SK-N-SH treated with all-trans-retinoic acid at 6 μM for 48 hours (cell line): ENCODE data around the gene CTNNA3.

Source experiments
- ATAC-seq: fragments of 200-7000 bp; cut with Tn5 transposase; 3 replicates; pipeline ENCODE4 v1.9.1; 2020; ENCODE audit warnings: mild to moderate bottlenecking, moderate library complexity
- ARNTL ChIP-seq: fragments of 450-650 bp; formaldehyde crosslinking; IDR thresholded peaks from 2 replicates; pipeline ENCODE4 v1.5.0; 2020; ENCODE audit warnings: low read depth, mild to moderate bottlenecking, moderate library complexity, borderline replicate concordance
- BACH2 ChIP-seq: fragments of 250-450 bp; sonication (Bioruptor Pico); IDR thresholded peaks from 2 replicates; pipeline ENCODE4 v1.9.0; 2021; ENCODE audit warnings: mild to moderate bottlenecking, borderline replicate concordance
- CREB5 ChIP-seq: fragments of 250-450 bp; sonication (Bioruptor Pico); IDR thresholded peaks from 2 replicates; pipeline ENCODE4 v1.5.1; 2020; ENCODE audit warnings: low read depth, mild to moderate bottlenecking, moderate library complexity
- CSDC2 ChIP-seq: fragments of 250-450 bp; sonication (Bioruptor Pico); IDR thresholded peaks from 2 replicates; pipeline ENCODE4 v1.5.0; 2020; ENCODE audit warnings: mild to moderate bottlenecking, moderate library complexity
- CSRNP3 ChIP-seq: fragments of 250-450 bp; sonication (Bioruptor Pico); IDR thresholded peaks from 2 replicates; pipeline ENCODE4 v1.5.1; 2021; ENCODE audit warnings: mild to moderate bottlenecking, moderate library complexity
- ESRRG ChIP-seq: fragments of 250-450 bp; sonication (Bioruptor Pico); IDR thresholded peaks from 2 replicates; pipeline ENCODE4 v1.6.1; 2021; ENCODE audit warnings: mild to moderate bottlenecking
- GLIS3 ChIP-seq: fragments of 250-450 bp; sonication (Bioruptor Pico); IDR thresholded peaks from 2 replicates; pipeline ENCODE4 v1.5.0; 2020; ENCODE audit warnings: mild to moderate bottlenecking, moderate library complexity
- ISL1 ChIP-seq: fragments of 250-450 bp; sonication (Bioruptor Pico); IDR thresholded peaks from 2 replicates; pipeline ENCODE4 v2.1.2; 2022; ENCODE audit warnings: mild to moderate bottlenecking, moderate library complexity
- OSR1 ChIP-seq: fragments of 250-450 bp; sonication (Bioruptor Pico); IDR thresholded peaks from 2 replicates; pipeline ENCODE4 v1.8.0; 2022; ENCODE audit warnings: moderate library complexity, mild to moderate bottlenecking, inconsistent platforms
- PATZ1 ChIP-seq: fragments of 250-450 bp; sonication (Bioruptor Pico); IDR thresholded peaks from 2 replicates; pipeline ENCODE4 v1.8.0; 2020; ENCODE audit warnings: mild to moderate bottlenecking, moderate library complexity, borderline replicate concordance
- POU6F1 ChIP-seq: fragments of 250-450 bp; sonication (Bioruptor Pico); IDR thresholded peaks from 2 replicates; pipeline ENCODE4 v1.8.0; 2021; ENCODE audit warnings: low read depth, mild to moderate bottlenecking, moderate library complexity, borderline replicate concordance
- PPARA ChIP-seq: fragments of 250-450 bp; sonication (Bioruptor Pico); IDR thresholded peaks from 2 replicates; pipeline ENCODE4 v1.5.0; 2020; ENCODE audit warnings: mild to moderate bottlenecking, borderline replicate concordance
- RARB ChIP-seq: fragments of 250-450 bp; sonication (Bioruptor Pico); IDR thresholded peaks from 2 replicates; pipeline ENCODE4 v1.8.0; 2021; ENCODE audit warnings: mild to moderate bottlenecking, moderate library complexity
- SNAI2 ChIP-seq: fragments of 250-450 bp; sonication (Bioruptor Pico); IDR thresholded peaks from 2 replicates; pipeline ENCODE4 v1.5.0; 2020; ENCODE audit warnings: mild to moderate bottlenecking, moderate library complexity
- TCF4 ChIP-seq: fragments of 250-450 bp; sonication (Bioruptor Pico); IDR thresholded peaks from 2 replicates; pipeline ENCODE4 v1.8.0; 2021; ENCODE audit warnings: mild to moderate bottlenecking, moderate library complexity, borderline replicate concordance
- TOX ChIP-seq: fragments of 250-450 bp; sonication (Bioruptor Pico); IDR thresholded peaks from 2 replicates; pipeline ENCODE4 v1.8.0; 2021; ENCODE audit warnings: mild to moderate bottlenecking, moderate library complexity, borderline replicate concordance
- TSHZ2 ChIP-seq: fragments of 250-450 bp; sonication (Bioruptor Pico); IDR thresholded peaks from 2 replicates; pipeline ENCODE4 v1.5.0; 2020; ENCODE audit warnings: mild to moderate bottlenecking, moderate library complexity
- ZFP3 ChIP-seq: fragments of 250-450 bp; sonication (Bioruptor Pico); IDR thresholded peaks from 2 replicates; pipeline ENCODE4 v1.5.0; 2020; ENCODE audit warnings: mild to moderate bottlenecking, moderate library complexity
- ZNF565 ChIP-seq: fragments of 450-650 bp; formaldehyde crosslinking; conservative IDR thresholded peaks from 2 replicates; pipeline ENCODE4 v1.5.0; 2020; ENCODE audit warnings: low read depth, mild to moderate bottlenecking, moderate library complexity
- ZNF8 ChIP-seq: fragments of 450-650 bp; formaldehyde crosslinking; IDR thresholded peaks from 2 replicates; pipeline ENCODE4 v1.5.0; 2020; ENCODE audit warnings: mild to moderate bottlenecking, moderate library complexity

The CTNNA3 gene

GRCh38 chr10:66239062-66239461 is 1456.9 kb downstream of the CTNNA3 start:
- TF ChIP-seq GLIS3 (CRISPR knock-in tag) = no peak
- TF ChIP-seq ZNF565 (CRISPR knock-in tag) = no peak
- no peak for TF ChIP-seq TSHZ2 (CRISPR knock-in tag)
- no peak for TF ChIP-seq POU6F1
- TF ChIP-seq ISL1 = no peak
- TF ChIP-seq ZFP3 (CRISPR knock-in tag) = no peak
- TF ChIP-seq TCF4 (CRISPR knock-in tag) = no peak
- ATAC-seq = no peak

- no peak for ATAC-seq
- TF ChIP-seq CSDC2 = no peak
- TF ChIP-seq POU6F1 = no peak
- TF ChIP-seq ARNTL (CRISPR knock-in tag) = no peak
- TF ChIP-seq TOX = no peak
- TF ChIP-seq RARB (CRISPR knock-in tag) = no peak
- no peak for TF ChIP-seq BACH2 (CRISPR knock-in tag)
- TF ChIP-seq CSRNP3 = no peak
- TF ChIP-seq ESRRG (CRISPR knock-in tag) = no peak
These were observed 1457.7 kb downstream of the CTNNA3 start for GRCh38 chr10:66238343-66238742.

- no peak for ATAC-seq
- TF ChIP-seq ARNTL (CRISPR knock-in tag) (no peak), TSHZ2 (CRISPR knock-in tag) (no peak), ZNF8 (CRISPR knock-in tag) (no peak), GLIS3 (CRISPR knock-in tag) (no peak), PATZ1 (CRISPR knock-in tag) (no peak), PPARA (CRISPR knock-in tag) (no peak), RARB (CRISPR knock-in tag) (no peak), CREB5 (no peak), ZNF565 (CRISPR knock-in tag) (no peak), ESRRG (CRISPR knock-in tag) (no peak), POU6F1 (no peak), CSDC2 (no peak), ISL1 (no peak), TOX (no peak), OSR1 (CRISPR knock-in tag) (no peak), SNAI2 (CRISPR knock-in tag) (no peak), TCF4 (CRISPR knock-in tag) (no peak)
These were observed 1461.1 kb downstream of the CTNNA3 start for GRCh38 chr10:66234872-66235271.
